Astrocyte (in vitro differentiated cells and primary cell): ENCODE measurements around the gene NAA20.

Experiments
- CTCF ChIP-seq: IDR thresholded peaks from 2 replicates; pipeline ENCODE4 v1.5.1; 2011; ENCODE audit warnings: low read depth, mild to moderate bottlenecking, inconsistent platforms, low read length, moderate library complexity; ENCODE audit not compliant: insufficient read depth
- EZH2 ChIP-seq: IDR thresholded peaks from 2 replicates; pipeline ENCODE4 v1.6.1; 2012; ENCODE audit warnings: mild to moderate bottlenecking, low read length, inconsistent platforms; ENCODE audit not compliant: insufficient read depth

- TF ChIP-seq CTCF: no peak
- no peak for TF ChIP-seq EZH2
Measured at GRCh38 chr20:20060234-20060998, 43.3 kb downstream of the NAA20 start.
